Heart left ventricle (tissue), 16 donors: Measurements from ENCODE around the gene BID. TPM values are rescaled to one million over a fixed set of nuclear protein-coding genes. Genes with fewer than 3 reads are reported as not detected.

ENCODE experiments used
- ATAC-seq, 4 donors: fragments of 200-7000 bp; cut with Tn5 transposase; one replicate each; pipeline ENCODE4 v1.9.1; 2020 to 2022; ENCODE audit warnings: moderate library complexity in 4 of 4, mild to moderate bottlenecking in 3 of 4, moderate number of reproducible peaks in 1 of 4
- DNase-seq, 5 donors: peaks; one replicate each; pipeline ENCODE4 v3.0.0-alpha.2; 2020
- H3K27ac ChIP-seq, 12 donors: fragments of 200-600 bp; sonication (generic) in 4 of 12; one replicate each; pipeline versions ENCODE4 v1.5.0 to v1.8.0; 2016 to 2022; ENCODE audit warnings: mild to moderate bottlenecking in 2 of 12
- H3K27me3 ChIP-seq, 9 donors: fragments of 200-600 bp; sonication (generic) in 2 of 9; one replicate each; pipeline versions ENCODE4 v1.5.1 to v1.8.0; 2016 to 2022; ENCODE audit warnings: mild to moderate bottlenecking in 3 of 9
- H3K36me3 ChIP-seq, 9 donors: fragments of 200-600 bp; sonication (generic) in 2 of 9; one replicate each; pipeline versions ENCODE4 v1.5.0 to v1.8.0; 2018 to 2022; ENCODE audit warnings: mild to moderate bottlenecking in 2 of 9
- H3K4me1 ChIP-seq, 12 donors: fragments of 200-600 bp; sonication (generic) in 4 of 12; one replicate each; pipeline versions ENCODE4 v1.5.0 to v1.8.0; 2016 to 2022; ENCODE audit warnings: mild to moderate bottlenecking in 3 of 12
- H3K4me3 ChIP-seq, 12 donors: fragments of 200-600 bp; sonication (generic) in 4 of 12; one replicate each; pipeline versions ENCODE4 v1.5.0 to v1.8.0; 2017 to 2022; ENCODE audit warnings: mild to moderate bottlenecking in 9 of 12, moderate library complexity in 4 of 12
- H3K9me3 ChIP-seq, 12 donors: fragments of 200-600 bp; sonication (generic) in 4 of 12; one replicate each; pipeline versions ENCODE4 v1.5.0 to v1.8.0; 2016 to 2022; ENCODE audit warnings: mild to moderate bottlenecking in 1 of 12
- POLR2A ChIP-seq, 2 donors: fragments of 450-650 bp; IDR thresholded peaks; one replicate each; pipeline ENCODE4 v1.6.1; 2017; ENCODE audit warnings: antibody characterized with exemption in 2 of 2, mild to moderate bottlenecking in 2 of 2, moderate library complexity in 2 of 2
- whole genome bisulfite sequencing, 4 donors: extraction: QIAGEN DNeasy Blood & Tissue Kit in 2 of 4; methylation state at CpG; one replicate each; pipeline versions ENCODE4 v1.1.5 to v1.1.7; 2013 to 2018; 5-methylcytosine and 5-hydroxymethylcytosine counted together
- intact Hi-C, 10 donors: fragments of 100-400 bp; cut with DNase I; formaldehyde crosslinking; loops; one replicate each; pipeline versions ENCODE4 v1.11.1 to v1.14.2; 2022
- polyA plus RNA-seq, 2 donors: library from polyadenylated mRNA; stranded (reverse); fragments of 200-250 nt; gene quantifications; one replicate each; pipeline ENCODE4 v1.2.3, GENCODE V29; 2013
- total RNA-seq, 9 donors: library from RNA; depleted of rRNA in 2 of 9; stranded (reverse); fragments of >200 nt in 2 of 9; fragmentation: NEBNext Ultra II Directional in 3 of 9; extraction: Animal tissue kit (Norgen Biotek cat#: 25700) in 3 of 9; gene quantifications; one replicate each; pipeline versions ENCODE4 v1.1.0 to v1.2.4, GENCODE V29; 2016 to 2023
- TF ChIP-seq, protein P1 (sequence below), 12 donors: fragments of 200-600 bp; sonication (generic) in 4 of 12; IDR thresholded peaks; one replicate each; pipeline versions ENCODE4 v1.5.0 to v1.8.0; 2018 to 2022; ENCODE audit warnings: antibody characterized with exemption in 12 of 12, mild to moderate bottlenecking in 5 of 12
- donor health status: ischemic (EF 13 %, LVEDD 7.1; RV severe dilation, severe dysfunction).
- donor health status: healthy with polysubstance abuse.
- donor health status: DM: no; HTN: yes; CAD: no.
- donor health status: DM: no; HTN: no; CAD: no.
- donor health status: ischemic (EF 25% LVEDD 6.9; RV normal size, moderate dysfunction).
- donor health status: ischemic (EF 25% LVEDD 5.7; RV mildly dilated, moderate dysfunction).
- donor health status: healthy.
- donor health status: DM: yes; HTN: yes; CAD: no.
- donor health status: ischemic (EF 35%, LVEDD 5.7; RV mildly dilated, moderate dysfunction).
- donor health status: nonischemic (EF 11% LVEDD 7.7; RV severe dilation, severe dysfunction).
- donor health status: DM: yes; HTN: yes; CAD: no.
- donor health status: PGD.
- donor health status: ischemic (EF 29% LVEDD 5.4; RV normal size, mild dysfunction).
- donor health status: nonischemic (EF 23%, LVEDD 6.1; RV moderate dilation, normal function).

Gene BID
- total and polyA plus RNA-seq, 11 donors = 7.8 to 59.2 (median 20.9) TPM

DNA sequence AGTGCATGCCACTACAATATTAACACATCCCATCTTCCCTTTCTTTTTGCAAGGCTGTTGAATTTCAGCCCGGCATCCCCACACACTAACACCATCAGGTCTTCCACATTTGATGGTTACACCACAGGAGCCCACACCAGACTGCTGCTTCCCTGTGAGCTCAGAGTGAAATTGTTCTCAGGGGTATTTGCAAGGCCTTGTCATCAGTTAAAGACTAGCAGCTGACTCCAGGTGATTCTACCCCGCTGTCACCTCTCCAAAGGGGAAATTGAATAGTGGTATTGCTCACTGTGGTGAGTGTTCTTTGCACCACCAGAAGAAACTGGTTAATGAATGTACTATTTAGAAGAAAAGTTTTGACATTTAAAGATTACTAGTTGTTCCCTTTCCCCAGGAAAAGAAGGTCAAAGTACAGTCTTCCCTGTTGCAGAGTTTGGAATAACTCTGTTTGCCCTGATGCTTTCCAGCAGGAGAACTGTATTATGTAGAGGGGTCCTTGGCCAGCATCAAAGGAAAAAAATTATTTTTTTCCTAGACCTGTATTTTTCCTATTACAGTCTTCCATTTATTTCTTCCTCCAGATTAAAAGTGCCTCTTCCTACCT, 41.9 kb downstream of the BID start:
- no peak for TF ChIP-seq POLR2A (IDR thresholded peaks at IDR 0.05)
- TF ChIP-seq, protein P1, sequence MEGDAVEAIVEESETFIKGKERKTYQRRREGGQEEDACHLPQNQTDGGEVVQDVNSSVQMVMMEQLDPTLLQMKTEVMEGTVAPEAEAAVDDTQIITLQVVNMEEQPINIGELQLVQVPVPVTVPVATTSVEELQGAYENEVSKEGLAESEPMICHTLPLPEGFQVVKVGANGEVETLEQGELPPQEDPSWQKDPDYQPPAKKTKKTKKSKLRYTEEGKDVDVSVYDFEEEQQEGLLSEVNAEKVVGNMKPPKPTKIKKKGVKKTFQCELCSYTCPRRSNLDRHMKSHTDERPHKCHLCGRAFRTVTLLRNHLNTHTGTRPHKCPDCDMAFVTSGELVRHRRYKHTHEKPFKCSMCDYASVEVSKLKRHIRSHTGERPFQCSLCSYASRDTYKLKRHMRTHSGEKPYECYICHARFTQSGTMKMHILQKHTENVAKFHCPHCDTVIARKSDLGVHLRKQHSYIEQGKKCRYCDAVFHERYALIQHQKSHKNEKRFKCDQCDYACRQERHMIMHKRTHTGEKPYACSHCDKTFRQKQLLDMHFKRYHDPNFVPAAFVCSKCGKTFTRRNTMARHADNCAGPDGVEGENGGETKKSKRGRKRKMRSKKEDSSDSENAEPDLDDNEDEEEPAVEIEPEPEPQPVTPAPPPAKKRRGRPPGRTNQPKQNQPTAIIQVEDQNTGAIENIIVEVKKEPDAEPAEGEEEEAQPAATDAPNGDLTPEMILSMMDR (IDR thresholded peaks at IDR 0.05) = no peak
- ATAC-seq (no peak), DNase-seq (no peak)
- no peak overlapping the region for H3K27ac ChIP-seq
- peaks cover 0 to 13% (median under 1%) of the 10 kb centered on the region in 12 donors for H3K4me1 ChIP-seq
- no peaks in the 10 kb centered on the region for H3K27me3 ChIP-seq
- H3K4me3 ChIP-seq = no peak overlapping the region
- H3K9me3 ChIP-seq = no peaks in the 10 kb centered on the region
- WGBS, 4 donors = 89 to 98% (median 94%) methylated on average over 2 of the region's 2 CpGs
- peaks cover 0 to 94% (median 83%) of the 10 kb centered on the region in 9 donors for H3K36me3 ChIP-seq
- intact Hi-C loops = loop anchor here in 3 of 10 donors (10.0 kb wide), 3 partner anchors 162 to 342 kb away; partner anchors contain the start of gene PEX26 (in 1 of the 3)

- intact Hi-C loops = loop anchor here in 2 of 10 donors (10.0 kb wide), 1 partner anchor 175 kb away; no protein-coding TSS in a partner anchor
- no peak overlapping the region for H3K4me3 ChIP-seq
Observed at GRCh38 chr22:17729561-17729960, 44.7 kb downstream of the BID start.

GRCh38 chr22:17728786-17729185, 45.5 kb downstream of the BID start:
- 77 to 89% (median 89%) methylated on average over 8 of the region's 8 CpGs for WGBS, 4 donors
- ATAC-seq (no peak), DNase-seq (no peak)
- Histone ChIP-seq H3K4me3 (no peak overlapping the region), H3K27ac (peak overlapping the region in 1 of 12 donors; percentile 76), H3K36me3 (peaks cover 0 to 76% (median 68%) of the 10 kb centered on the region in 9 donors), H3K9me3 (no peaks in the 10 kb centered on the region), H3K4me1 (peaks cover 0 to 38% (median 9%) of the 10 kb centered on the region in 12 donors), H3K27me3 (no peaks in the 10 kb centered on the region)
- intact Hi-C loops = loop anchor here in 2 of 10 donors (10.0 kb wide), 1 partner anchor 174 kb away; no protein-coding TSS in a partner anchor
- no peak for TF ChIP-seq POLR2A (IDR thresholded peaks at IDR 0.05)
- TF ChIP-seq, protein P1 (IDR thresholded peaks at IDR 0.05) = no peak

More at GRCh38 chr22:17729561-17729960, 44.7 kb downstream of the BID start:
- peaks cover 0 to 34% (median 9%) of the 10 kb centered on the region in 12 donors for H3K4me1 ChIP-seq
- no peak overlapping the region for H3K27ac ChIP-seq
- WGBS, 4 donors = 85 to 95% (median 90%) methylated on average over 6 of the region's 6 CpGs
- ATAC-seq (no peak), DNase-seq (no peak)
- H3K27me3 ChIP-seq = no peaks in the 10 kb centered on the region
- H3K36me3 ChIP-seq = peaks cover 0 to 84% (median 76%) of the 10 kb centered on the region in 9 donors
- H3K9me3 ChIP-seq = no peaks in the 10 kb centered on the region
- TF ChIP-seq POLR2A (IDR thresholded peaks at IDR 0.05) = no peak
- TF ChIP-seq, protein P1 (IDR thresholded peaks at IDR 0.05) = no peak
